SK-N-SH (cell line): ENCODE results near the gene SRPK1. TPM values are rescaled to one million over a fixed set of nuclear protein-coding genes. Genes with fewer than 3 reads are reported as not detected.

Experiments
- CTCF ChIA-PET: fragments of 300-600, 350-600 bp; formaldehyde crosslinking; extraction: SDS; loops from one replicate; lab custom pipeline; 2021; lab: Yijun Ruan, JAX
- POLR2A ChIA-PET: fragments of 350-600 bp; sonication (Branson Sonifier 250); formaldehyde crosslinking; extraction: SDS; loops from one replicate; lab custom pipeline; 2020; ENCODE audit warnings: antibody characterized with exemption, inconsistent platforms; lab: Yijun Ruan, JAX
- DNase-seq: peaks from one replicate; pipeline ENCODE4 v3.0.0; 2012
- H2AFZ ChIP-seq: fragments of 200-600 bp; sonication (generic); 2 replicates; pipeline ENCODE4 v1.8.1; 2016; ENCODE audit warnings: antibody characterized with exemption, mild to moderate bottlenecking, low read depth
- H3F3A ChIP-seq: fragments of 200-600 bp; sonication (generic); replicated peaks from 2 replicates; pipeline ENCODE3; 2016; ENCODE audit warnings: antibody characterized with exemption, mild to moderate bottlenecking; ENCODE audit not compliant: insufficient read depth
- H3K27ac ChIP-seq, 2 experiments: fragments of 200-500 bp in 1 of 2; fragments of 200-600 bp in 1 of 2; sonication (Bioruptor generic) in 1 of 2; sonication (generic), shearing (Covaris generic) in 1 of 2; 2 replicates each; pipeline versions ENCODE4 v1.5.1 to v1.6.1; 2014 to 2016; ENCODE audit warnings: low read depth in 2 of 2, inconsistent platforms in 1 of 2, low read length in 1 of 2, mild to moderate bottlenecking in 1 of 2, mixed read lengths in 1 of 2
- H3K27me3 ChIP-seq: fragments of 200-600 bp; sonication (generic), shearing (Covaris generic); 2 replicates; pipeline ENCODE4 v1.6.1; 2016; ENCODE audit warnings: mixed run types; ENCODE audit not compliant: insufficient read depth
- H3K36me3 ChIP-seq, 2 experiments: fragments of 200-500 bp in 1 of 2; fragments of 200-600 bp in 1 of 2; sonication (Bioruptor generic) in 1 of 2; sonication (generic) in 1 of 2; replicated peaks in 1 of 2; 2 replicates each; pipeline versions ENCODE3 to v1.5.1; 2014 to 2016; ENCODE audit warnings: low read length in 1 of 2, mild to moderate bottlenecking in 1 of 2; ENCODE audit not compliant: insufficient read depth in 2 of 2, control insufficient read depth in 1 of 2
- H3K4me1 ChIP-seq, 2 experiments: fragments of 200-500 bp in 1 of 2; fragments of 200-600 bp in 1 of 2; sonication (Bioruptor generic) in 1 of 2; sonication (generic), shearing (Covaris generic) in 1 of 2; 2 replicates each; pipeline versions ENCODE4 v1.5.1 to v1.6.1; 2014 to 2016; ENCODE audit warnings: low read depth in 1 of 2, low read length in 1 of 2, mixed run types in 1 of 2; ENCODE audit not compliant: insufficient read depth in 2 of 2, control insufficient read depth in 1 of 2
- H3K4me2 ChIP-seq: fragments of 200-600 bp; sonication (generic), shearing (Covaris generic); 2 replicates; pipeline ENCODE4 v1.6.1; 2017; ENCODE audit warnings: mixed run types
- H3K4me3 ChIP-seq, 2 experiments: fragments of 200-500 bp in 1 of 2; fragments of 200-600 bp in 1 of 2; sonication (Bioruptor generic) in 1 of 2; sonication (generic), shearing (Covaris generic) in 1 of 2; 2 replicates each; pipeline versions ENCODE4 v1.5.1 to v1.8.1; 2014 to 2016; ENCODE audit warnings: low read depth in 2 of 2, inconsistent platforms in 1 of 2, low read length in 1 of 2, mild to moderate bottlenecking in 1 of 2, mixed read lengths in 1 of 2, moderate library complexity in 1 of 2
- H3K79me2 ChIP-seq: fragments of 200-600 bp; sonication (generic); 2 replicates; pipeline ENCODE4 v1.8.1; 2017; ENCODE audit warnings: mild to moderate bottlenecking; ENCODE audit not compliant: insufficient read depth
- H3K9ac ChIP-seq: fragments of 200-600 bp; sonication (generic); 2 replicates; pipeline ENCODE4 v1.6.1; 2017; ENCODE audit warnings: mixed run types
- H3K9me2 ChIP-seq: fragments of 200-600 bp; sonication (generic); 2 replicates; pipeline ENCODE4 v1.6.1; 2017; ENCODE audit warnings: mixed run types
- H3K9me3 ChIP-seq: fragments of 200-600 bp; sonication (generic); 2 replicates; pipeline ENCODE4 v1.6.1; 2017; ENCODE audit warnings: mixed run types, mild to moderate bottlenecking, moderate library complexity
- H4K20me1 ChIP-seq: fragments of 200-600 bp; sonication (generic); 2 replicates; pipeline ENCODE4 v1.6.1; 2017; ENCODE audit warnings: mild to moderate bottlenecking, mixed run types; ENCODE audit not compliant: insufficient read depth
- EP300 ChIP-seq, 2 experiments: IDR thresholded peaks; 2 replicates each; pipeline versions ENCODE4 v1.4.0 to v1.6.1; 2012; ENCODE audit warnings: borderline replicate concordance in 1 of 2, low read depth in 1 of 2, low read length in 1 of 2
- EZH2phosphoT487 ChIP-seq: fragments of 200-600 bp; sonication (generic); IDR thresholded peaks from 2 replicates; pipeline ENCODE4 v1.6.1; 2017; ENCODE audit warnings: low read depth, mixed run types, mild to moderate bottlenecking, antibody characterized with exemption, moderate library complexity, borderline replicate concordance
- FOSL2 ChIP-seq: IDR thresholded peaks from 2 replicates; pipeline ENCODE4 v1.4.0; 2012; ENCODE audit warnings: low read depth, mild to moderate bottlenecking, moderate library complexity, borderline replicate concordance
- REST ChIP-seq: IDR thresholded peaks from 2 replicates; pipeline ENCODE4 v1.6.1; 2012; ENCODE audit warnings: mild to moderate bottlenecking, low read depth, low read length, moderate library complexity
- USF1 ChIP-seq: IDR thresholded peaks from 2 replicates; pipeline ENCODE4 v1.4.0; 2012; ENCODE audit warnings: low read depth, borderline replicate concordance
- YY1 ChIP-seq: IDR thresholded peaks from 2 replicates; pipeline ENCODE4 v1.4.0; 2012; ENCODE audit warnings: low read depth, mild to moderate bottlenecking
- ZBTB33 ChIP-seq: IDR thresholded peaks from 2 replicates; pipeline ENCODE4 v1.4.0; 2012; ENCODE audit warnings: low read depth, borderline replicate concordance
- WGBS: methylation state at CpG from one replicate; pipeline ENCODE4 v1.1.6; 2017; ENCODE audit warnings: low lambda C conversion rate; 5-methylcytosine and 5-hydroxymethylcytosine counted together
- polyA plus RNA-seq, 3 experiments: library from polyadenylated mRNA; depleted of rRNA; stranded (reverse); fragments of >200 nt; gene quantifications; 2 replicates each; pipeline ENCODE4 v1.2.3, GENCODE V29; 2012
- TF ChIP-seq, protein P1 (sequence below): fragments of 150-350 bp; IDR thresholded peaks from 2 replicates; pipeline ENCODE4 v1.6.1; 2016; ENCODE audit warnings: mild to moderate bottlenecking, low read depth, low read length
- TF ChIP-seq, protein P2 (sequence below): fragments of 200-600 bp; sonication (generic); IDR thresholded peaks from 2 replicates; pipeline ENCODE4 v1.6.1; 2017; ENCODE audit warnings: antibody characterized with exemption, mild to moderate bottlenecking, moderate library complexity

The SRPK1 gene
- polyA plus RNA-seq, 1 of the 3 experiments (the other 2 are of a cell fraction), result 10.6 TPM

DNA sequence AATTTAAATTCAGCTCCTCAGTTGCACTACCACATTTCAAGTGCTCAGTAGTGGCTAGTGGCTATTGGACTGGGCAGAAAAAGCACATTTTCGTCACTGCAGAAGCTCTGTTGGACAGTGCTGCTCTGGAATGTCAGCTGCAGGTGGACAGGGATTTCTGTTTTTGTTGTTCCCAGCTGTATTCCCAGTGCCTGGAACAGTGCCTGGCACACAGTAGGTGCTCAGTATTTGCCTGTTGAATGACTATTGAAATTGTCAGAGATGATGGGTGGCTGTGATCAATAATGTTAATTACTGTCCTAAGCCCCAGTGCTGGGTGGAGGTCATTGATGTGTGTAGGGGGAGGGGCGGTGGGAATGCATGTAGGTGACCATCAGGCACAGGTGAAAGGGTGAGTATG lies 134.6 kb downstream of the SRPK1 start:
- Histone ChIP-seq H3K79me2 (no peaks in the 10 kb centered on the region), H3F3A (no peaks in the 10 kb centered on the region), H3K4me3 (no peak overlapping the region), H3K9me2 (no peaks in the 10 kb centered on the region), H3K9ac (no peak overlapping the region), H3K27me3 (peaks cover 44% of the 10 kb centered on the region), H4K20me1 (no peaks in the 10 kb centered on the region), H3K27ac (no peak overlapping the region), H2AFZ (no peak overlapping the region), H3K9me3 (no peaks in the 10 kb centered on the region), H3K36me3 (no peaks in the 10 kb centered on the region), H3K4me2 (no peak overlapping the region), H3K4me1 (peaks cover 0 to 2% of the 10 kb centered on the region in 2 experiments; a peak in 1 of 4 replicates)
- TF ChIP-seq, protein P1, sequence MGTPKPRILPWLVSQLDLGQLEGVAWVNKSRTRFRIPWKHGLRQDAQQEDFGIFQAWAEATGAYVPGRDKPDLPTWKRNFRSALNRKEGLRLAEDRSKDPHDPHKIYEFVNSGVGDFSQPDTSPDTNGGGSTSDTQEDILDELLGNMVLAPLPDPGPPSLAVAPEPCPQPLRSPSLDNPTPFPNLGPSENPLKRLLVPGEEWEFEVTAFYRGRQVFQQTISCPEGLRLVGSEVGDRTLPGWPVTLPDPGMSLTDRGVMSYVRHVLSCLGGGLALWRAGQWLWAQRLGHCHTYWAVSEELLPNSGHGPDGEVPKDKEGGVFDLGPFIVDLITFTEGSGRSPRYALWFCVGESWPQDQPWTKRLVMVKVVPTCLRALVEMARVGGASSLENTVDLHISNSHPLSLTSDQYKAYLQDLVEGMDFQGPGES, result no peak
- TF ChIP-seq, protein P2, sequence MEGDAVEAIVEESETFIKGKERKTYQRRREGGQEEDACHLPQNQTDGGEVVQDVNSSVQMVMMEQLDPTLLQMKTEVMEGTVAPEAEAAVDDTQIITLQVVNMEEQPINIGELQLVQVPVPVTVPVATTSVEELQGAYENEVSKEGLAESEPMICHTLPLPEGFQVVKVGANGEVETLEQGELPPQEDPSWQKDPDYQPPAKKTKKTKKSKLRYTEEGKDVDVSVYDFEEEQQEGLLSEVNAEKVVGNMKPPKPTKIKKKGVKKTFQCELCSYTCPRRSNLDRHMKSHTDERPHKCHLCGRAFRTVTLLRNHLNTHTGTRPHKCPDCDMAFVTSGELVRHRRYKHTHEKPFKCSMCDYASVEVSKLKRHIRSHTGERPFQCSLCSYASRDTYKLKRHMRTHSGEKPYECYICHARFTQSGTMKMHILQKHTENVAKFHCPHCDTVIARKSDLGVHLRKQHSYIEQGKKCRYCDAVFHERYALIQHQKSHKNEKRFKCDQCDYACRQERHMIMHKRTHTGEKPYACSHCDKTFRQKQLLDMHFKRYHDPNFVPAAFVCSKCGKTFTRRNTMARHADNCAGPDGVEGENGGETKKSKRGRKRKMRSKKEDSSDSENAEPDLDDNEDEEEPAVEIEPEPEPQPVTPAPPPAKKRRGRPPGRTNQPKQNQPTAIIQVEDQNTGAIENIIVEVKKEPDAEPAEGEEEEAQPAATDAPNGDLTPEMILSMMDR, result no peak
- TF ChIP-seq USF1 (no peak), EP300 (IDR thresholded peaks at IDR 0.05; ENCODE audit: borderline replicate concordance in 1 of 2, low read depth in 1 of 2, low read length in 1 of 2) (no peak), YY1 (no peak), FOSL2 (no peak)
- no peak for DNase-seq
- 30% methylated on average over 2 of the region's 2 CpGs for WGBS
- ChIA-PET POLR2A (interaction anchor here (0.6 kb wide), 1 partner anchor 12 kb away, joined by 3 read pairs; no protein-coding TSS in a partner anchor), CTCF (interaction anchor here (0.9 kb wide), 1 partner anchor 18 kb away, joined by 3 read pairs; no protein-coding TSS in a partner anchor)

DNA sequence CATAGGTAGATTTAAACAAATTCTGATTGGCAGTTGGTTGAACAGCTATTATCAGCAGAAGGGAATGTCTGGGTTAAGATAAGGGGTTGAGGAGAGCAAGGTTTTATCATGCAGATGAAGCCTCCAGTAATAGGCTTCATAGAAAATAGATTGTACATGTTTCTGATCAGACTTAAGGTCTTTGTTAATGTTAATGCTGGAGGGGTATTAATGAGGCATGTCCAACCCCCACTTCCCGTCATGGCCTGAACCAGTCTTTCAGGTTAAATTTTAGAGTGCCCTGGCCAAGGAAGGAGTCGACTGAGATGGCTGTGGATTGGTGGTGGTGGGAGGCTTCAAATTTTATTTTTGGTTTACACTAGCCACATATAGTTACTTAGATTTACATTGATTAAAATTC lies 136.7 kb downstream of the SRPK1 start:
- H3K9me3 ChIP-seq, result no peaks in the 10 kb centered on the region
- no peak for DNase-seq
- peaks cover 0 to 2% of the 10 kb centered on the region in 2 experiments; a peak in 1 of 4 replicates for H3K4me1 ChIP-seq
- no peak overlapping the region for H2AFZ ChIP-seq
- H3F3A ChIP-seq, result no peaks in the 10 kb centered on the region
- POLR2A ChIA-PET, result no interaction called here
- no peak overlapping the region for H3K27ac ChIP-seq
- H3K4me2 ChIP-seq, result no peak overlapping the region
- no peak overlapping the region for H3K4me3 ChIP-seq
- CTCF ChIA-PET, result no interaction called here
- no peaks in the 10 kb centered on the region for H3K9me2 ChIP-seq
- peaks cover 33% of the 10 kb centered on the region for H3K27me3 ChIP-seq
- TF ChIP-seq REST (no peak), ZBTB33 (no peak), EZH2phosphoT487 (no peak)
- TF ChIP-seq, all 33 proteins: peak for 0
- 47% methylated on average over 2 of the region's 2 CpGs for WGBS
- H3K79me2 ChIP-seq, result no peaks in the 10 kb centered on the region
- no peak overlapping the region for H3K9ac ChIP-seq
- no peaks in the 10 kb centered on the region for H3K36me3 ChIP-seq
- no peaks in the 10 kb centered on the region for H4K20me1 ChIP-seq
